Measurements from ENCODE around the gene SLC2A11.

DNA sequence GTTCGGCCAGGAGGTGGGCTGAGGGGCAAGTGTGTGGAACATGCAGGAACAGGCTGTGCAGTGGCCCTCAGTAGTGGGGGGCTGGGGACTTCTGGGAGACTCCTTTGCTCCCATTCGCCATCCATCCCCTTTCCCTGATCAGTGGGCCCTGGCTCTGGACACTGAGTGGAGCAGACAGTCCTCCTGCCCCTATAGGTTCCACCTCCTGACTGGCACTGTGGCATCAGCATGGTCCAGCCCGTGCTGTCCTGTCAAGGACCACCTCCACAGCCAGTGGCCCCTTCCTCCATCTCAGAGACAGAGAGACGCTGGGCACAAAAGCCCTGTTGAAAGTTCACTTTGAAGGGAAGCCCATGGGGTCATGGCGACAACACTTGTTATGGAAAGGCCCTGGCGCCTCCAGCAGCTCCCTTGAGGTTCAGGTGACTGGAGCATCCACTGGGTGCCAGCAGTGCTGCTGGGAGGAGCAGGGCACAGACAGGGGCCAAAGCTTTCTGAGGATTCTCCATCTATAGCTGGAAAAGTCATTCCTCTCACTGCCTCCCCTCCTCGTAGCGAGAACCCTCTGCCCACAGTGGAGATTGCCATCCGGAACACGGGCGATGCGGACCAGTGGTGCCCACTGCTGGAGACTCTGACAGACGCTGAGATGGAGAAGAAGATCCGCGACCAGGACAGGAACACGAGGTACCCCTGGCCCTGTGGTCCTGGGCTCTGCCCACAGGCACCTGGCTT lies 24.5 kb upstream of the SLC2A11 start:
- TF ChIP-seq YY1 (IDR thresholded peaks at IDR 0.05; ENCODE audit: insufficient read depth, insufficient read length) (no peak), SUZ12 (IDR thresholded peaks at IDR 0.05; ENCODE audit: extremely low read depth, insufficient read depth, insufficient read length) (no peak)
